Hypothalamus (tissue), 51 donors: ENCODE data around the gene HOXC13.

Experiments
- DNase-seq, 51 donors: peaks; one replicate each; lab custom pipeline; 2025; lab: John Stamatoyannopoulos, UW

HOXC13 gene

DNA sequence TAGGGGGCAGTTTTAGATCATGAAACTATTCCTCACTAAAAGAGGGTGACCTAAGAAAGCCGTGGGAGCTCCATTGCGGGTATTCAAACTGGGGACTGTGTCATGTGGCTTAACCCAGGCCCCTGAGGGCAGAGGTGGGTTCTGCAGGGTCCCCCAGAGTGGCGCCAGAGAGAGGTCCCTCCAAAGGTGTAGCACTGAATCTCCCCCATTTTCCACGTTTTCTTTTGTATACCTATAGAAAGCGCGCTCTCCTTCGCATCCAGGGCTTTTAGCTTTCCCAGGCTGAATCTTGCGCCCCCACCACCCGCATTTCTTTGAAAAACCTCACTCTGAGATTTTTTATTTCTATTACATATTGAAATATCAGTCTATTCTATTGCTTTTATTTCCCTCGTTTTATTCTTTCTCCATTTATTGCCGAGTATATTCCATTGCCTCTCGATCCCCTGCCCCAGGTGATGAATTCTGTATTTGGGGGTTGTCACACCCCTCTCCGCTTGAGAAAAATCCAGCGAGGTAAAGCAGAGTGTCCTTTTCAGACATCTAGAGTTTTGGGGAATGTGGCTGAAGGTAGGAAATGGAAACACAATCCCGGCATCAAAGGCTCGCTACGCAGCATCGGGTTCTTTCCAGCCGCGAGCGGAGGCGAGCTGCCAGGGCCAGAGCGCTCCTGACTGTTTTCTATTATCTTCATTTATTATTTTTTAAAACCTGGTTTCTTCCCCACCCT, 870 bp upstream of the HOXC13 start:
- DNase-seq = no peak

DNA sequence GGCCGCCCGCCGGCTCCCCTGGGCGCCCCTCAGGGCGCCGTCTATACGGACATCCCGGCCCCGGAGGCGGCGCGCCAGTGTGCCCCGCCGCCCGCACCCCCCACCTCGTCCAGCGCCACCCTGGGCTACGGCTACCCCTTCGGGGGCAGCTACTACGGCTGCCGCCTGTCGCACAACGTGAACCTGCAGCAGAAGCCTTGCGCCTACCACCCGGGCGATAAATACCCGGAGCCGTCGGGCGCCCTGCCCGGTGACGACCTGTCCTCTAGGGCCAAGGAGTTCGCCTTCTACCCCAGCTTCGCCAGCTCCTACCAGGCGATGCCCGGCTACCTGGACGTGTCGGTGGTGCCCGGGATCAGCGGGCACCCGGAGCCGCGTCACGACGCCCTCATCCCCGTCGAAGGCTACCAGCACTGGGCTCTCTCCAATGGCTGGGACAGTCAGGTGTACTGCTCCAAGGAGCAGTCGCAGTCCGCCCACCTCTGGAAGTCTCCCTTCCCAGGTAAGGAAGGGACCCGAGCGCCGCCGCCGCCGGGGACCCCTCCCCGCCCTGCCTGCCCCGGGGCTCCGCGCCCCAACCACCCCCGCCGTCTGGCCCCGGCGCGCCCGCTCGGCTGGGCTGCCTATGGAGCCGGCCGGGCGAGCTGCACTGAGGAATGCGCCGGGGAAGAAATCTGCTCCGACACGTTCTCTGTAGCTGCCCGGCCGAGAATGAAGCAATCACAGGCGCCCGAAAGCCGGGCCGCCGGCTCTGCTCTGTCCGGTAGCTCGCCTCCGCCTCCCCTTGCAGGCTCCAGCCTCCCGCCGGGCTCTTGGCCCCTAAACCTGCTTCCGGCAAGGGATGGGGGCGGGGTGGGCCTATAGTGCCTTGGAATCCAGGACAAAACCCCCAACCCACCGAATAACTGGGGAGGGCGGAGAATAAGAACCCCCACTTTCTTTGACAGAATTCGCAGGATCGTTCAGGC, 794 bp downstream of the HOXC13 start:
- DNase-seq = no peak

DNA sequence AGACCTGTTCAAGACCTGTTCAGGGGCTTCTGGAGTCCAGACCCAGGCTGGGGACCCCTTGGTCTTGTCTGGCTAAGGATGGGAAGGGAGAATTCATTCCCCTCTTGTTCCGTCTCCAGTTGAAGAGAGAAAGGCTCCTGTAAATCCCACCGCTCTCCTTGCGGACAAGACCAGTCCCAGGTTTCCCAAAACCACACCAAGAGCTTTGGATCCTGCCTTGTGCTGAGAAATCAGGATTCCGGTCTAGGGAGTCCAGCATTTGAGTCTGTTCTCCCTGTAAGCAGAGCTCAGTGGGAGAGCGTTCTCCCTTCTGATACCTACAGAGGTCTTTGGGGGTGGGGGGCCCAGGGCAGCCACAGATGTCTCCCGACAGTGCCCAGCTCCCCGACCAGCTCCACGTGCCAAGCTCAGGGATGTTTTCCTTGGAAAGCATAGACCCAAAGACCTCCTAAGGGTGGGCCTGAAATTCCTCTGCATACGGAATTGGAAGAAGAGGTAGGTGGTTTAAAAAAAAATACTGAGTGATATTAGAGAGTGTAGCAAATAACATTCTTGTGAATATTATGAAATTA, 1.9 kb downstream of the HOXC13 start:
- DNase-seq = no peak

GRCh38 chr12:53941187-53941586, 2.6 kb downstream of the HOXC13 start:
- no peak for DNase-seq

DNA sequence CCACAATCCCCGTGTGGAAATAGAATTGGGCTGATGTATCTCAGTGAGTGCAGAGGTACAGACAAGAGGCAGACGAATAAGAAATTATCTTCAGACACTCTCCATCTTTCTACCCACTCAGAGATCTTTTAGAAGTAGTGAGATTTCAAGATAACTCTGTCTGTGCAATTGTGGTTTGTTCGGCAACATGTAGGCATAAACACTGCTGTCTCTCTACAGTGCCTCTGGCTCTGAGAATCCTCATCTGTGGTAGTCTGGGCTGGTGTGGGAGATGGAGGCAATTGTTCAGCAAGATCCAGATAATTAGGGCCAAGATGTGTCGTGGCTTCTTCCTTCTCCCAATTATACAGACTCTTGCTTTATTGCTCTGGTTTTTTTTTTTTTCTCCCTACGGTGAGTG, 3.1 kb downstream of the HOXC13 start:
- no peak for DNase-seq

DNA sequence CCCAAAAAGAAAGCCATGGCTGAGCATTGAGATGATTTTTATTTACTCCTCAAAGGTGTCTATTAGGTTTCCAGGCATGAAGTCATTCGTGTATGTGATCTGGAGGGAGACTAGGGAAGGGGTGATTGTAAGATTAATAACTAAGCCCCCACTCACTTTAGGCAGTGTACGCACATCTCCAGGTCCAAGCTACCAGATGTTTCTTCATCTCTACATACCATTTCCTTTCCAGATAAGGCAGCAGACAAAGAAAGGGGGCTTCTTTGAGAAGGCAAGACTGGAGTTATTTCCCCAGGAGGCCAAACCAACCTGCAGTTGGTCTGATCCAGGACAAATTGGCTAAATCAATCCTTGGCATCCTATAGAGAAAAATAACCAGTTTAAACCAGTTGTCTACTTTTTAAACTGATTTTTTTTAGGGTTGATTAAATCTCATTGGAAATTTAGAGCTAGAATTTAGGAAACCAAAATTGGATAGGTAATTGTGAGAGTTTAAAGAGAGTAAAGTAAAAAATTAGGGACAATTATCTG, 3.9 kb downstream of the HOXC13 start:
- DNase-seq = no peak

DNA sequence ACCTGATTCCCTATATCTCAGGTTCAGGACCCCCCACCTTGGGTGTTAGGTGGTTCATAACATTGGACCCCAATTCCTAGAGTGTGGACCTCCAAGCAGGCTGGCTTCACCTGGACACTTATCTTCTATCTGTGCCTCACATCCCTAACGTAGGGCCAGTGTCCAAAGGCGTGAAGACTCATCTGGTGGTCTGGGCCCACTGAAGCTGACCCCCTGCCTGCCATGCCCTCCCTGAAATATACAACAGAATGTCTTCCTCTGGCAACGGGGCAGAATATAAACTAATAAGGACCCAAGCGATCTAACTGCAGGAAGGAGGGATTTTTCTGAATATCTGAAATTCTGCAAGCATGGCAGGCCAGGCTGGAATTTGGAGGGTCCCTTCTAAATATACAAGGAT, 5.6 kb downstream of the HOXC13 start:
- DNase-seq = no peak

GRCh38 chr12:53944907-53945847, 6.5 kb downstream of the HOXC13 start:
- no peak for DNase-seq

DNA sequence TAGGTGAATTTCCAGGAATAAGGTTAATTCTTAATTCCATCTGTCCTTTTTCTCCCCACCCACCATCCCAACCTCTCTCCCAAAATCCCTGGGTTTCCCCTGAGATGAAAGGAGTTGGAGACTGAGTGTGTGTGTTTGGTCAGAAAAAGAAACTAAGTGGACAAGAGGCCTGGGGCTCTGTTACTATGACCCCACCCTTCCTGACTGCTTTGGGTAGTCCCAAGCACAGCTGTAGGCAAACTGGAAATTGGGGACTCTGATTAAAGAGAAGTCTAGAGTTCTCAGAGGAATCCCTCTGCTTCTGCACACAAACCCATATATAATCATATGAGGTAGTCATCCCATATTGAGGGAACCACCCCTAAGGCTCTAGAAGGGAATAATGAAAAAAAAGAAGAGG, 9.1 kb downstream of the HOXC13 start:
- DNase-seq = no peak

- no peak for DNase-seq
These were observed 10.3 kb downstream of the HOXC13 start for GRCh38 chr12:53948650-53949593.

- no peak for DNase-seq
These were observed 11.2 kb downstream of the HOXC13 start for GRCh38 chr12:53949631-53950436.

- DNase-seq = no peak
These were observed 11.8 kb downstream of the HOXC13 start for GRCh38 chr12:53950437-53950773.

- DNase-seq = no peak
These were observed 12.4 kb downstream of the HOXC13 start for GRCh38 chr12:53950789-53951576.

- no peak for DNase-seq
These were observed 13.1 kb downstream of the HOXC13 start for GRCh38 chr12:53951577-53952334.

- DNase-seq = no peak
These were observed 13.7 kb downstream of the HOXC13 start for GRCh38 chr12:53952335-53952694.

- DNase-seq = no peak
These were observed 14.5 kb downstream of the HOXC13 start for GRCh38 chr12:53952871-53953734.
